Measurements from ENCODE around the gene KRTAP5-5. TPM values are rescaled to one million over a fixed set of nuclear protein-coding genes. Genes with fewer than 3 reads are reported as not detected.
"Not testable (repeated sequence)": the region's sequence is repeated elsewhere in the genome, so short reads cannot be mapped to it uniquely, and the experiment has no call there.

KRTAP5-5 gene
- polyA plus RNA-seq, 1 donor from 2014 or later: not detected

DNA sequence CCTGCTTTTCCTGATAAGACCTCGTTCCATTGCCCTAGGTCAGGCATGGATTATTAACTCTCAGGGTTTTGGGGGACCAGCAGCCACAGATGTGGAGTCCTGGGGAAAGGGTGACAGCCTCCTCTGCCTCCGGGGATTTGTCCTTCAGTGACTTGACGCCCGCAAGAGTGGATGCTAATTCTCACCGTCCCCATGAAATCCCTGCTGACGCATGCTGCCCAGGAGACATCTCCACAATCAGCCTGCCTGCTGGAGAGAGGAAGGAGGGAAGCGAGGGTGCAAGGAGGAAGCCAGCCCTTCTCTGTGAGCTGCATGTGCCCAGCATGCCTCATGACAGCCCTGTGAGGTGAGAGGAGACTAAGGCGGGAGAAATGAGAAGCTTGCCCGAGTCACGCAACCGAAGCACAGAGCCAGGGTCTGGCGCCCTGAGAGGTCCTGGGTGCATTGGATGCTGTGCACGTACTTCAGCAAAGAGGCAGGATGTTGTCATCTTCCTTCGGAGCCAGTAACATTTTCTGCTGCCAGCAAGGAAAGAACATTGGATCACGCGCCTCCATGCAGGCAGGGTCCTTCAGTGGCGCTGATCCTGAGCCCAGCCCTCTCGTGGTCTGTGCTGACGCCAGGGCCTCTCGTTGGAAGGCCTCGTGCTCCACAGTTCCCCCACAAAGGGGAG lies 40.1 kb downstream of the KRTAP5-5 start:
- no peak overlapping the region for H3K9ac ChIP-seq (ENCODE audit: low read length)
- no peak overlapping the region for H3K27ac ChIP-seq (ENCODE audit: low read length)
- no peaks in the 10 kb centered on the region for H3F3A ChIP-seq (ENCODE audit: insufficient read depth, low read length, poor library complexity, severe bottlenecking)
- H3K9me2 ChIP-seq (ENCODE audit: insufficient read depth, low read length): no peaks in the 10 kb centered on the region
- no peaks in the 10 kb centered on the region for H3K79me2 ChIP-seq (replicated peaks; ENCODE audit: insufficient read depth, low read length)
- H3K27me3 ChIP-seq (ENCODE audit: insufficient read depth, low read depth, low read length): no peaks in the 10 kb centered on the region
- no peak overlapping the region for H3K4me3 ChIP-seq (ENCODE audit: low read length)
- H4K20me1 ChIP-seq (ENCODE audit: insufficient read depth): no peaks in the 10 kb centered on the region
- no peaks in the 10 kb centered on the region for H3K9me3 ChIP-seq (ENCODE audit: low read length)
- H2AFZ ChIP-seq (ENCODE audit: low read depth, low read length): no peak overlapping the region
- H3K4me2 ChIP-seq (ENCODE audit: low read length): no peak overlapping the region
- no peak for TF ChIP-seq TAF1 (IDR thresholded peaks at IDR 0.05; ENCODE audit: low read depth)
- TF ChIP-seq, protein P1, sequence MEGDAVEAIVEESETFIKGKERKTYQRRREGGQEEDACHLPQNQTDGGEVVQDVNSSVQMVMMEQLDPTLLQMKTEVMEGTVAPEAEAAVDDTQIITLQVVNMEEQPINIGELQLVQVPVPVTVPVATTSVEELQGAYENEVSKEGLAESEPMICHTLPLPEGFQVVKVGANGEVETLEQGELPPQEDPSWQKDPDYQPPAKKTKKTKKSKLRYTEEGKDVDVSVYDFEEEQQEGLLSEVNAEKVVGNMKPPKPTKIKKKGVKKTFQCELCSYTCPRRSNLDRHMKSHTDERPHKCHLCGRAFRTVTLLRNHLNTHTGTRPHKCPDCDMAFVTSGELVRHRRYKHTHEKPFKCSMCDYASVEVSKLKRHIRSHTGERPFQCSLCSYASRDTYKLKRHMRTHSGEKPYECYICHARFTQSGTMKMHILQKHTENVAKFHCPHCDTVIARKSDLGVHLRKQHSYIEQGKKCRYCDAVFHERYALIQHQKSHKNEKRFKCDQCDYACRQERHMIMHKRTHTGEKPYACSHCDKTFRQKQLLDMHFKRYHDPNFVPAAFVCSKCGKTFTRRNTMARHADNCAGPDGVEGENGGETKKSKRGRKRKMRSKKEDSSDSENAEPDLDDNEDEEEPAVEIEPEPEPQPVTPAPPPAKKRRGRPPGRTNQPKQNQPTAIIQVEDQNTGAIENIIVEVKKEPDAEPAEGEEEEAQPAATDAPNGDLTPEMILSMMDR (IDR thresholded peaks at IDR 0.05; ENCODE audit: poor library complexity, severe bottlenecking): no peak
- TF ChIP-seq MXI1 (conservative IDR thresholded peaks at IDR 0.05; ENCODE audit: poor library complexity, severe bottlenecking): no peak
- TF ChIP-seq, protein P2, sequence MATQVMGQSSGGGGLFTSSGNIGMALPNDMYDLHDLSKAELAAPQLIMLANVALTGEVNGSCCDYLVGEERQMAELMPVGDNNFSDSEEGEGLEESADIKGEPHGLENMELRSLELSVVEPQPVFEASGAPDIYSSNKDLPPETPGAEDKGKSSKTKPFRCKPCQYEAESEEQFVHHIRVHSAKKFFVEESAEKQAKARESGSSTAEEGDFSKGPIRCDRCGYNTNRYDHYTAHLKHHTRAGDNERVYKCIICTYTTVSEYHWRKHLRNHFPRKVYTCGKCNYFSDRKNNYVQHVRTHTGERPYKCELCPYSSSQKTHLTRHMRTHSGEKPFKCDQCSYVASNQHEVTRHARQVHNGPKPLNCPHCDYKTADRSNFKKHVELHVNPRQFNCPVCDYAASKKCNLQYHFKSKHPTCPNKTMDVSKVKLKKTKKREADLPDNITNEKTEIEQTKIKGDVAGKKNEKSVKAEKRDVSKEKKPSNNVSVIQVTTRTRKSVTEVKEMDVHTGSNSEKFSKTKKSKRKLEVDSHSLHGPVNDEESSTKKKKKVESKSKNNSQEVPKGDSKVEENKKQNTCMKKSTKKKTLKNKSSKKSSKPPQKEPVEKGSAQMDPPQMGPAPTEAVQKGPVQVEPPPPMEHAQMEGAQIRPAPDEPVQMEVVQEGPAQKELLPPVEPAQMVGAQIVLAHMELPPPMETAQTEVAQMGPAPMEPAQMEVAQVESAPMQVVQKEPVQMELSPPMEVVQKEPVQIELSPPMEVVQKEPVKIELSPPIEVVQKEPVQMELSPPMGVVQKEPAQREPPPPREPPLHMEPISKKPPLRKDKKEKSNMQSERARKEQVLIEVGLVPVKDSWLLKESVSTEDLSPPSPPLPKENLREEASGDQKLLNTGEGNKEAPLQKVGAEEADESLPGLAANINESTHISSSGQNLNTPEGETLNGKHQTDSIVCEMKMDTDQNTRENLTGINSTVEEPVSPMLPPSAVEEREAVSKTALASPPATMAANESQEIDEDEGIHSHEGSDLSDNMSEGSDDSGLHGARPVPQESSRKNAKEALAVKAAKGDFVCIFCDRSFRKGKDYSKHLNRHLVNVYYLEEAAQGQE (IDR thresholded peaks at IDR 0.05; ENCODE audit: borderline replicate concordance): no peak
- no peak for TF ChIP-seq POLR2AphosphoS5 (IDR thresholded peaks at IDR 0.05)
- no peak for TF ChIP-seq EZH2 (IDR thresholded peaks at IDR 0.05; ENCODE audit: borderline replicate concordance, insufficient read depth, low read length, poor library complexity, severe bottlenecking)
- TF ChIP-seq SMC3 (conservative IDR thresholded peaks at IDR 0.05; ENCODE audit: poor library complexity): no peak
- TF ChIP-seq RAD21 (conservative IDR thresholded peaks at IDR 0.05): no peak
- no peak for TF ChIP-seq EP300 (conservative IDR thresholded peaks at IDR 0.05; ENCODE audit: poor library complexity, severe bottlenecking)
- H3K36me3 ChIP-seq (ENCODE audit: insufficient read depth, low read length): no peaks in the 10 kb centered on the region

DNA sequence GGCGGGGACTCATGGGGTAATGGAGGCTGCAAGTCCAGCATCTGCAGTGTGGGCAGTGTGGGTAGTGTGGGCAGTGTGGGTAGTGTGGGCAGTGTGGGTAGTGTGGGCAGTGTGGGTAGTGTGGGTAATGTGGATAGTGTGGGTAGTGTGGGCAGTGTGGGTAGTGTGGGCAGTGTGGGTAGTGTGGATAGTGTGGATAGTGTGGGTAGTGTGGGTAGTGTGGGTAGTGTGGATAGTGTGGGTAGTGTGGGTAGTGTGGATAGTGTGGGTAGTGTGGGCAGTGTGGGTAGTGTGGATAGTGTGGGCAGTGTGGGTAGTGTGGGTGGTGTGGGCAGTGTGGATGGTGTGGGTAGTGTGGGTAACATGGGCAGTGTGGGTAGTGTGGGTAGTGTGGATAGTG lies 40.9 kb downstream of the KRTAP5-5 start:
- not testable (repeated sequence) for H3K4me2 ChIP-seq (ENCODE audit: low read length); H3K27ac ChIP-seq (ENCODE audit: low read length); H3F3A ChIP-seq (ENCODE audit: insufficient read depth, low read length, poor library complexity, severe bottlenecking); H2AFZ ChIP-seq (ENCODE audit: low read depth, low read length); H3K27me3 ChIP-seq (ENCODE audit: insufficient read depth, low read depth, low read length); H3K36me3 ChIP-seq (ENCODE audit: insufficient read depth, low read length); H3K79me2 ChIP-seq (replicated peaks; ENCODE audit: insufficient read depth, low read length); H4K20me1 ChIP-seq (ENCODE audit: insufficient read depth); H3K4me3 ChIP-seq (ENCODE audit: low read length); H3K9me2 ChIP-seq (ENCODE audit: insufficient read depth, low read length); H3K9ac ChIP-seq (ENCODE audit: low read length); H3K9me3 ChIP-seq (ENCODE audit: low read length)
